DMS53 treated with DMSO at 0.1 percent for 48 hours (cell line): ENCODE data around the gene ECE1.
A peak's percentile ranks its signal among the peaks of the same experiment; 100 is the strongest.

Experiments used
- DNase-seq: peaks from one replicate; lab custom pipeline; 2025; ENCODE audit not compliant: unreplicated experiment; lab: John Stamatoyannopoulos, UW

The ECE1 gene

GRCh38 chr1:21289700-21290545 is at the start of gene ECE1:
ECE1 (minus strand) TSS chr1:21290463; CDS start chr1:21290414, 49 bp downstream.
- DNase-seq, result no peak

GRCh38 chr1:21339356-21340229 is 49.3 kb upstream of the ECE1 start:
- no peak for DNase-seq

- DNase-seq, result peak; percentile 96
These were observed 48.5 kb upstream of the ECE1 start for GRCh38 chr1:21338573-21339355.

GRCh38 chr1:21337928-21338572 is 47.8 kb upstream of the ECE1 start:
- no peak for DNase-seq

GRCh38 chr1:21337454-21337927 is 47.2 kb upstream of the ECE1 start:
- peak; percentile 38 for DNase-seq

- no peak for DNase-seq
These were observed 46.8 kb upstream of the ECE1 start for GRCh38 chr1:21337010-21337437.

- DNase-seq, result no peak
These were observed 45.5 kb upstream of the ECE1 start for GRCh38 chr1:21335750-21336224.

- DNase-seq, result no peak
These were observed 44.9 kb upstream of the ECE1 start for GRCh38 chr1:21335088-21335691.

- peak; percentile 36 for DNase-seq
These were observed 44.2 kb upstream of the ECE1 start for GRCh38 chr1:21334214-21335087.

- no peak for DNase-seq
These were observed 43.6 kb upstream of the ECE1 start for GRCh38 chr1:21333824-21334213.

GRCh38 chr1:21332554-21333311 is 42.5 kb upstream of the ECE1 start:
- no peak for DNase-seq

- DNase-seq, result no peak
These were observed 41.7 kb upstream of the ECE1 start for GRCh38 chr1:21331752-21332478.

GRCh38 chr1:21330544-21330943 is 40.3 kb upstream of the ECE1 start:
- DNase-seq, result no peak

- peak; percentile 41 for DNase-seq
These were observed 39.1 kb upstream of the ECE1 start for GRCh38 chr1:21329209-21329844.

GRCh38 chr1:21327566-21328323 is 37.5 kb upstream of the ECE1 start:
- no peak for DNase-seq

GRCh38 chr1:21326861-21327344 is 36.6 kb upstream of the ECE1 start:
- no peak for DNase-seq
